Measurements from ENCODE around the gene TIMM10. TPM values are rescaled to one million over a fixed set of nuclear protein-coding genes. Genes with fewer than 3 reads are reported as not detected.
A peak's percentile ranks its signal among the peaks of the same experiment; 100 is the strongest.

TIMM10 gene, protein sequence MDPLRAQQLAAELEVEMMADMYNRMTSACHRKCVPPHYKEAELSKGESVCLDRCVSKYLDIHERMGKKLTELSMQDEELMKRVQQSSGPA
- 10 to 100 TPM; 54.0 to 58.4 (median 58.3) TPM for polyA plus RNA-seq (ENCODE audit: insufficient read length in 3 of 3)

DNA sequence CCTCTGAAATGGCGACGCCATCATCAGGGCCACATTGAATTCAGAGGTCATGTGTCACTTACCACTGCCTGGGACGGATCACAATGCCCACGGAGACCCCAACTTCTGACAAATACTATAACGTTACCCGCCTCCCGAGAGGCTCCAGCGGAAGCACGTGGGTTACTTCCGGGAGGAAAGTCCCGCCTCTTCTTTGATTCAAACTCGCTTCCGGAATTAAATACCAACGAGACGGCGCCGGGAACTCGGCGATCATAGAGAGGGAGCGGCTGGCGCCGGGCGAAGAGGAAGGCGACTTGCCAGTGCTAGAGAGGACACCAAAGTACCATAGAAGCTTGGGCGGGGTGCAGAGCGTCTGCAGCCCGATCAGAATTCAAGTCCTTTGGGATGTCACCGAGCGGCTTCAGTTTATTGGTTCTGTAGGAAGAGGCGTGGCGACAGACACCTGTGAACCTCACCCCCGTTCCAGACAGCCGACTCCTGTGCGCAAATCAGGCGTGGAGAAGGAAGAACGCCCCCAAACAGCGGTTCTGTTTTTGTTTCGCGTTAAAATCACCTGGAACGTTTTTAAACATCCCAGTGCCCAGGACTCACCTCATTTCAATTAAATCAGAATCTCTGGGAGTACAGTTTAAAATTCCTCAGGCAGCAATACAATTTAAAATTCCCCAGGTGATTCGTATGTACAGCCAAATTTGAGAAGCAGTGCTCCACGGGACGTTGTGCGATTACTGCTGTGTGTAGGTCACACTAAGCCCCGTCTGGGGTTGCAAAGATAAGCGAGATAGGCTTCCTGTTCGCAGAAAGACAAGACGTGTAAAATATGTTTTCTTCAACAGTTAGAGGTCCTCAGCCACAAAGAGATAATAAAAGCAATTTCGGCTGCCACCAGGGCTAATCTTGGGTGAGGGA lies at the start of gene TIMM10:
Gene TIMM10 (minus strand): TSS at position 159 of the 912 bp plus-strand sequence. CDS start 565 bp downstream, outside the sequence.
- DNase-seq (ENCODE audit: low read depth in 3 of 3, low spot score in 2 of 3): peak; percentile 82 to 92 (median 85)

DNA sequence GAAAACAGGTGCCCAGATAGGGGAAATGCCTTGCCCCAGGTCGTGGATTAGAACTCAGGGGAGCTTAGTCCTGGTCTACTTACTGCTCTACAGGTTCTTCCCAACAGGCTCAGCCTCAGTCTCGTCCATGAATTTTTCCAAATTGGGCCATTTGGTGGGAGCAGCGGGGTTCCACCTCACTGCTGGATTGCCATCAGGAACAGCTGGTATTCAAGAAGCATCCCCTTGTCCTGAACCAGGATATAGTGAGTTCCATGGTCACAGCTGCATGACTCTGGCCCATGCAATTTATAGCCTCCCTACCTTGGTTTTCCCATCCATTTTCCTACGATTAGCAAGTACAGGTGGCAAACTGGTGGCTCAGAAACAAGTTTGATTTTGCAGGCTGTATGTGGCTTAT lies 43.5 kb upstream of the TIMM10 start:
- no peak for DNase-seq (ENCODE audit: low read depth in 3 of 3, low spot score in 2 of 3)

DNA sequence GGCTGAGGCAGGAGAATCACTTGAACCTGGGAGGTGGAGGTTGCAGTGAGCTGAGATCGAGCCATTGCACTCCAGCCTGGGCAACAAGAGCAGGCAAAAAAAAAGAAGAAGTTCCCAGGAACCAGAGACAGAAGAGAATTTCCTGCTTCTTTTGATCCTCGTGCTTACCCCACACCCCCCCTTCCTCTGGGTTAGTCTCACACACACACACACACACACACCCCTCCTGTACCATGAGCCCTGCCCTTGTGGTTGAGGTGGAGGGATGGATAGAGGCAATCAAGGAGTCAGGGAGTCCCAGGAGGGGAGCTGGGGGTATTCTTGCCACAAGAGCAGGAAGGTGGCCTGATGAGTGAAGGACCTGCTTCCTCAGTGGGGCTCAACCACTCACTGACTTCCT lies 41.1 kb upstream of the TIMM10 start:
- no peak for DNase-seq (ENCODE audit: low read depth in 3 of 3, low spot score in 2 of 3)

DNA sequence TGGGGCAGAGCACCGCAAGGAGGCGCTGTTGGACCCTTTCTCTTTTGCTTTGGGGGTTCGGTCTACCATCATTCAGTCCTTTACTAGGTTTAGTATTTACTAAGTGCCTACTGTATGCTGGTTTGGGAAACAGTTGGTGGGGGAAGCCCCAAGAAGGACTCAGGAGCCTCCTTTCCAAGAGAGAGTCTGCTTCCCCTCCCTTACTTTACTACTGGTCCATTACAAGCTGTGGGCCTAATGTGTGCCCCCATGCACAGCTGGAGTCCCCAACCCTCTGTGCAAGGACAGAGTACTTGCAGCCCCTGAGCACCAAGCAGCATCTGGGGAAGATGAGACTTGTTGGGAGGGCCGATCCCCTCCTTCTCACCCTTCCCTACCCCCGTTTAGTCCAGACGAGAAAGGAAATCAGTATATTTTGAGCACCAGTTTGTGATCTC lies 37.8 kb upstream of the TIMM10 start:
- peak; percentile 72 to 76 (median 75) for DNase-seq (ENCODE audit: low read depth in 3 of 3, low spot score in 2 of 3)

DNA sequence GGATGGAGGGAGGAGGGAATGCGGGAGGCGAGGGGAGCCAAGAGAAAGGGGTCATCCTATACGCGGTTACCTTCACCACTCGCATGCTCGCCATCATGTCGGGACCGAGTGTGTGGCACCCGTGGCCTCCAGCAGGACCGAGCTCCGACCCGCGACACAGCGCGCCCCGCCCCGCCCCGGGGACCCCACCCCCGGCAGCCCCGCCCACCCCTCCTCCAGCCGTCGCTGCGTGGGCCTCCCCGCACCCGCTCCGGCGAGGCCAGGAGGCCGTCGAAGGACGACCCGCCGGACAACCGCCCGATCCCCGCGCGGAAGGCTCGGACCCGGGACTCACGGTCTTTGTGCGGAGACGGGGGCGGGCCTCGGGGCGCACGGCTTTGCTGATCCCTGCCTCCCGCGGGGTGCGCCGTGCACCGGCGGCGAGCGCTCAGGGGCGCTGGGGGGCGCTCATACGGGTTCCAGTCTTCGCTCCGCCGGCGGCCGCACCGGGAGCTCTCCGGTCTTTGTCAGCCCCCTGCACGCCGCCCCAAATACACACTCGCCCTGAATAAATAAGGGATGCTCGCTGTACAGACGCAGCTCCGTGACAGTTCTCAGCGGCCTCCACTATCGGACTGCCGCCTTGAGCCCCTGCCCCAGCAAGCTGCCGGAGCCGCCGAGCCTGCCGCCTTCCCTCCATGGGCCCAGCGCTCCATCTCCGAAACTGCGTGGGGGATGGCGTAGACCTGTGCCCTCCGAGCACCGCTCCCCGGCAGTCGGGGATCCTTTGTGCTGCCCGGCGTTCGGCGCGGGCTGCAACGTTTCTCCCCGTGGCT lies 37.2 kb upstream of the TIMM10 start, which contains the start of gene UBE2L6:
Gene UBE2L6 (minus strand): TSS at position 158 of the 815 bp plus-strand sequence. CDS start 61 bp downstream, at position 97.
- peak in 1 of 3 donors; percentile 24 for DNase-seq (ENCODE audit: low read depth in 3 of 3, low spot score in 2 of 3)

DNA sequence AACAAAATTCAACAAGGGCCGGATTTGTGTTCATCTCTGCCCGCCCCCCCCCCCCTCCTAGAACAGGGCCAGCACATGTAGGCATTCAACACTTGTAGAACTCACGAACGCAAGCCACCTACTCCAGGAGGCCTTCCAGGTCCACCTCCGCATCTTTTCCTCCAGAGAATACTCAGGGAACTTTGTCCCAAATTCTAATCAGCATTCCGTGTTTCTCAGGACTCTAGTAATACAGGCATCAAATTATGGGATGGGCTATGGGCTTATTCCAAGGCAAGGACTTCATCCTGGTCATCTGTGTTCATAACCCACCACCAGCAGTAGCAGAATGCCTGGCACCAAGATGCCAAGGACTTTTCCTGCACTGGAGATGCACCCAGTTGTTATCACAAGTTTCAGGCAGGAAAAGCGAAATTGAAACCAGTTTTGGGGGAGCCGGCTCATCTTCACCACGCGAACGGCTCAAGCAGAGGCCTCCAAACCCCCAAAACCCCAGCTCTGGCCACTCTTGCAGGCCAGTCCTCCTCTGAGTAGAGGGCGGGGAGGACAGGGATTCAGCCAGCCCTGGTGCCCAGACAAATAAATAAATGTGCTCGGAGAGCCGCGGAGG lies 36.5 kb upstream of the TIMM10 start:
- no peak for DNase-seq (ENCODE audit: low read depth in 3 of 3, low spot score in 2 of 3)

DNA sequence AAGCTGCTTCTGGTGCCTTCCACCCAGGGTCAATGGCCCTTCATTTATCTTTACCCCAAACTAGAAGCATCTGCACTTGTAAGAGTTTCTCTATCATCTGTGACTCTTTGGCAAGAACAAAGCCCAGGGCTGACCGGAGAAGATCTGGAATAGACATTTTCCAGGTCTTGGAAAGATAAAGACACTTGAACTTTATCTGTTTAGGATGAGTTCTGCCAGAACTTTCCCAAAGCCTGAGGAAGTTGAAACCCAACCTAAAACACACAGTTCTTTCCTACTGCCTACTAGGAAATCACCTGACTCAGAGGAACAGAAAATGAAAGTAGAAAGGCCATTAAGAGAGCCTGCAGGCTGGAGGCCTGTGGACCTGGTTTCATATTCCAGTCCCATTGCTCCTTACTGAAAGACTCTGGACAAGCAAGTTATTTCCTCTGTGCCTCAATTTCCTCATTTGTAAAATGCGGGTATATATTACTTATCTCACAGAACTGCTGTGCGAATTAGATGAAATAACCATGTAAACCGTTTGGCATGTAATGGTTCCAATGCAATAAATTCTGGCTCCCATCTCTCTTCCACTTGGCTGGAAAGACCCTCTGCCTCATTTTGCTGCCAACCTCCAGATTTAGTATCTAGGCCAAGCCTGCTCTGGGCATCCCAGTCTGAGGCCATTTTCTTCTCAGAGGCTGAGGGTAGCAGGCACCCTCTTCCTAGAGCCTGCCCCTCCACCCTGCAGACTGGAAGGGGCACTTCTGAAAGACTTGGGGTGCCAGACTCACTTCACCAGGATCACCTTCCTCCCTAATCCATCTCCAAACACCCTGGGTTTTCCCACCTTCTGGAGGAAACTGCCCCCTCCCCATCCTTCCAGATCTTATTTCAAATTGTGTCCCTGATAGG lies 35.7 kb upstream of the TIMM10 start:
- DNase-seq (ENCODE audit: low read depth in 3 of 3, low spot score in 2 of 3): peak in 1 of 3 donors; percentile 23

DNA sequence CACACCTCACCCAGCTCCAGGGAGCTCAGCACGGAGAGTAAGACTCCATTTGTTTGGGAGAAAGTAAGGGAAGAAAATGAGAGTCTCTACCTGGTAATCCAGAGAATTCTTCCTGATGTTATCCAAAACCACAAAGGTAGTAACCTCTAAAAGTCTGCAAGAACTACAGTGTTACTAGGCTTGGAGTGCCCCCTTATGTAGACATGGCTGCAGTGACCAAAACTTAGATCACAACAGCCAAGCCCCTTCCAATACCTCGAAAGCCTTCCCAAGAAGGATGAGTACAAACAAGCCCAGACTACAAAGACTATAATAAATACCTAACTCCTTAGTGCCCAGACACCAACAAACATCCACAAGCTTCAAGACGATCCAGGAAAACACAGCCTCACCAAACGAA lies 32.0 kb upstream of the TIMM10 start:
- DNase-seq (ENCODE audit: low read depth in 3 of 3, low spot score in 2 of 3): no peak

DNA sequence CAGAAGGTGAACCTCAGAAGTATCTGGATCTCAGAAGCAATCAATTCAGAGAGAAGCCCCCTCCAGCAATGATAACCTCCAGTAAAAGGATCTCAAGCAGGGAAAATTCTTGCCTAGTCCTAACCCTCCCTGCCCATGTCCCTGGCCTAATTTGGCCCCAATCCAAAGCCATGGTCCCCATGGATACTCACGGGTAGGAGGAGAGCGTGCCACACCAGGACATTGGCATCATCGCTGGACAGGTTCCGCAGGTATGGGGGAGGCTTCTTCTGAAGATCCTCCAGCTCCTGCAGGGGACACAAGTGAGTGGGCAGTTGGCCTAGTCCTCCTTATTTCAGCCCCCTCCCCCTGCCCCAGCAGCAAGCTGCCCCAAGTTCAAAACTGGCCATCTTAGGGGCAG lies 29.6 kb upstream of the TIMM10 start:
- DNase-seq (ENCODE audit: low read depth in 3 of 3, low spot score in 2 of 3): no peak

DNA sequence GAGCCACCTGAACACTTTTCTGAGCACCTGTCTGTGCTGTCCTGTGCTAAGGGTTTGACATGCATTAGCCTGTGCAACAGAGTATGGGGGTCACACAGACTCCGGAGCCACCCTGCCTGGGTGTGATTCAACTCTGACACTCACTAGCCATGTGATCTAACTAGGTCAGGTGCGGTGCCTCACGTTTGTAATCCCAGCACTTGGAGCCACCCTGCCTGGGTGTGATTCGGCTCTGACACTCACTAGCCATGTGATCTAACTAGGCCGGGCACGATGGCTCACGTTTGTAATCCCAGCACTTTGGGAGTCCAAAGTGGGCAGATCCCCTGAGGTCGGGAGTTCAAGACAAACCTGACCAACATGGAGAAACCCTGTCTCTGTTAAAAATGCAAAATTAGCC lies 25.5 kb upstream of the TIMM10 start:
- no peak for DNase-seq (ENCODE audit: low read depth in 3 of 3, low spot score in 2 of 3)

DNA sequence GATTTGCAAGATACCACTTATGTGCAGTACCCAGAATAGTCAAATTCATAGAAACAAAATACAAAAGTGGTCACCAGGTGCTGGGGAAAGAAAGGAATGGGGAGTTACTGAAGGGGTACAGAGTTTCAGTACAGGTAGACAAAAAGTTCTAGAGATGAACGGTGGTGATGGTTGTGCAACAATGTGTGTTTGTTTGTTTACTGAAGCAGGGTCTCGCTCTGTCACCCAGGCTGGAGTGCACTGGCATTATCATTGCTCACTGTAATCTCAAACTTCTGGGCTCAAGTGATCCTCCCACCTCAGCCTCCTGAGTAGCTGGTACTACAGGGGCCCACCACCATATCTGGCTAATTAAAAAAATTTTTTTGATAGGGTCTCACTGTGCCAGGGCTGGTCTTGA lies 24.8 kb upstream of the TIMM10 start:
- DNase-seq (ENCODE audit: low read depth in 3 of 3, low spot score in 2 of 3): no peak

DNA sequence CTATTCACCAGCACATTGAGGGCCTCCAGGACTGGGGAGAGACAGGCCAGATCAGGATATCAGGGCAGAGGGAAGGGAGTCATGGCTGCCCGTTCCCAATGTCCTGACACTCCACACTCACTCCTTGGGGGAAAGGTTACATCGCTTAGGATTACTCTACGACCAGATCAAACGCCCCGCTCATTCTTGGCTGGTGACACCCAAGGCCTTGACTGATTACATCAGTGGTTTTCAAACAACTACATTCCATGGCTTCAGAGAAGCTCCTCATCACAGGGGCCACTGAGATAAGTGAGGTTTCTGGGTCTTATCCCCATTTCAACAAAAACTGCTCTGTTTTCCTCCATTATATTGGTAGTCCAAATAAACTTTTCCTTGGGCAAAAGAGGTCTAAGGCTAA lies 21.9 kb upstream of the TIMM10 start:
- DNase-seq (ENCODE audit: low read depth in 3 of 3, low spot score in 2 of 3): no peak

DNA sequence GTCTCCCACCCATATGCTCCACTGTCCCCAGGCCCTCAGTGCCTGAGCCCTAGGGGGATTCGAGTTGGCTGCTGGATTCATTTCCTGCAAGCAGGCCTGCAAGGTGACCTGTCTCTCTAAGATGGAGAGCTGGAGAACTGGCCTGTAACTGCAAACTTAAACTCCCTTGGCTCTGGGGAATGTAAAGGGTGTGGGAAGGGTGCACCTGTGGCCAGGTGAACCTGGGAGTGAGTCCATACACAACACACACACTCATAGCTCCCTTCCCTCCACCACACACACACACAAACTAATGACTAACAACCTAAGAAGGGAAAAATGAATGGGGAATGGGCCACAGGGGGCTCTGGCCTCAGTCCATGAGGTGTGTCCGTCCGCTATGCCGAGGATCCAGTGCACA lies 21.4 kb upstream of the TIMM10 start:
- DNase-seq (ENCODE audit: low read depth in 3 of 3, low spot score in 2 of 3): no peak

DNA sequence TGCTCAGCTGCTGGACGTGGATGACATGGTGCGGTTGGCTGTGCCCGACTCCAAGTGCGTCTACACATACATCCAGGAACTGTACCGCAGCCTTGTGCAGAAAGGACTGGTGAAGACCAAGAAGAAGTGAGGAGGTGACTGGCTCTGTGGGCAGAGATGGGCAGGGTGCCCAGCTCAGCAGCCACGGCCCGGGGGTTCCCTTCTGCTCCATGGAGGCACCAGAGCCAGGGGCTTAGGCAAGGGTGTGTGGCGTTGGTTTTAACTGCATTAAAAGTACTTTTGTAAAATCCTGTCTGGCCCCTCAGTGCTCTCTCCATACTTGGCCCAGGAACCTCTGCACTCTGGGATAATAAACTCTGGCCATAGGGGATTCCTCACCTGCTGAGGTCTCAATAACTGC lies 19.4 kb upstream of the TIMM10 start:
- no peak for DNase-seq (ENCODE audit: low read depth in 3 of 3, low spot score in 2 of 3)

DNA sequence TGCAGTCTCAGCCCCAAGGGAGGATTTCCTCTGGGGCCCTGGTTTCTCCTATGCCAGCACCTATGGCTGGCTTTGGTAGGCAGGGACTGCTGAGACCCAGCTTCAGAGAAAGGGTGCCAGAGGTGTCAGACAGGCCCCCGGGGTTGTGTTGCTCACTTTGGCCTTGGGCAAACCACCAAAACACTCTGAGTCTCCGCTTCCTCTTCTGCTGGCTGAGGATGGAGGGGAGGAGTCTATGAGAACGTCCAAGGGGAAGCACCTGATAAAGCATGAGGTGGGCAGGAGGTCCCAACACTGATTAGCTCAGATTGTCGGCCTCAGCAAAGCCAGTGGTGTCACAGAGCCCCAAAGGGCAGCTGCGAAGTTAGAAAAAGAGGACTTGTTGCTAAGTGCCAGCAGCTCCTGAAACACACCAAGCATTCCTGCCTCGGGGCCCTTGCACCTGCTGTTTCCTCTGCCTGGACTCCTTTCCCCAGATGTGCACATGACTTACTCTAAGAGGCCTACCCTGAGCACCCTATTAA lies 17.4 kb upstream of the TIMM10 start:
- DNase-seq (ENCODE audit: low read depth in 3 of 3, low spot score in 2 of 3): no peak

DNA sequence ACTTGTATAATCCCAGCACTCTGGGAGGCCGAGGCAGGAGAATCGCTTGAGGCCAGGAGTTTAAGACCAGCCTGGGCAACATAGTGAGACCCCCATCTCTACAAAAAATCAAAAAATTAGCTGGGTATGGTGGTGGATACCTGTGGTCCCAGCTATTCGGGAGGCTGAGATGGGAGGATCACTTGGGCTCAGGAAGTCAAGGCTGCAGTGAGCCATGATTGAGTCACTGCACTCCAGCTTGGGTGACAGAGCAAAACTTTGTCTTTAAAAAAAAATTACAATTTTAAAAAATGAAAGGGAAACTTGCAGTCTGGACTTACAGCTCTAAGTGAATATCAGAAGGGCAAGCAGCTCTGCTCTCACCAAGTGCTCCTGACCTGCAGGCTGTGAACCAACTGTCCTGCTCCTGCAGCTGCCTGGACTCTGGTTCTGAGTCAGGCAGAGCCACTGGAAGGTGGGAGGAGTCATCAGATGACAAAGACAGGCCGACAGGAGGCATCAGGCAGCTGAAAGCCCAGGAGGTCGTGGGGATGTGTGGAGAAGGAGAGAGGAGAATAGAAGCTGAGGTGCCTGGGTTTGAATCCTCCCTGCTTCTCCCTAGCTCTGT lies 16.4 kb upstream of the TIMM10 start:
- no peak for DNase-seq (ENCODE audit: low read depth in 3 of 3, low spot score in 2 of 3)

DNA sequence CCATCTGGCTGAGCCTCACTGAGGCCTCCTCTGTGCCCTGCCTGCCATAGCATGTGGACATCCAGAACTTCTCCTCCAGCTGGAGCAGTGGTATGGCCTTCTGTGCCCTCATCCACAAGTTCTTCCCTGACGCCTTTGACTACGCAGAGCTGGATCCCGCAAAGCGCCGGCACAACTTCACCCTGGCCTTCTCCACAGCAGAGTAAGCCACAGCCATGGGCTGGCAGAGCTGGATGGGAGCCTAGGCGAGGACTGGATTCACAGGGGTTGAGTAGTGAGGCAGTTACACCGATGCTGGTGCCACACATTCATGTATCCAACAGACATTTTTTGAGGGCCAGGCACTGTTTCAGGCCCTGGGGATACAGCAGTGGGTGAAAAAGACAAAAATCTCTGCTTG lies 15.9 kb upstream of the TIMM10 start:
- DNase-seq (ENCODE audit: low read depth in 3 of 3, low spot score in 2 of 3): no peak

DNA sequence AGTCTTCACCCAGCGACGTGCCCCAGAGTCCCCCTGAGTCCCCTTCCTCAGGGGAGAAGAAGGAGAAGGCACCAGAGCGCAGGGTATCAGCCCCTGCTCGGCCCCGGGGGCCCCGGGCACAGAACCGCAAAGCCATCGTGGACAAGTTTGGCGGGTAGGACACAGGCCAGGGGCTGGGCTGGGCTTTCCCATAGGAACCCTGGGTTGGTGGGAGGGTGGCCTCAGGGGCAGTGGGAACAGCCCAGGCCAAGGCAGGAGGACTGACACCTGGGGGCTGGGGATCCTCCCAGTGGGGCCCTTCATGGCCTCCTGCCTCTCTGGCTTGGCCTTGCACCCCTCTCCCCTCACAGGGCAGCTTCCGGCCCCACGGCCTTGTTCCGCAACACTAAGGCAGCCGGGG lies 15.3 kb upstream of the TIMM10 start:
- no peak for DNase-seq (ENCODE audit: low read depth in 3 of 3, low spot score in 2 of 3)

DNA sequence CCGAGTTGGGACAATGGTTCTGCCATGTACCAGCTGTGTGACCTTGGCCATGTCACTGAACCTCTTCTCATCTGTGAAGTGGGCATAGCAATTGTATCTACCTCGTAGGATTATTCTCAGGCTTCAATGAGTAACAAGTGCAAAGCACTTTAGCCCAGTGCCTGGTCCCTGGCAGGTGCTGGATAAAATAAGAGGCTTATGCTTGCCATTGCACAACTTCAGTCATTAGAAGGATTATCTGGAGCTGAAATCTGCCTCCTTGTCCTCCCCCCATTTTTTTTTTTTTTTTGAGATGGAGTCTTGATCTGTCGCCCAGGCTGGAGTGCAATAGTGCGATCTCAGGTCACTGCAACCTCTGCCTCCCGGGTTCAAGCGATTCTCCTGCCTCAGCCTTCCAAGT lies 14.0 kb upstream of the TIMM10 start:
- no peak for DNase-seq (ENCODE audit: low read depth in 3 of 3, low spot score in 2 of 3)

All from right renal cortex interstitium (tissue), 3 donors.